Mononuclear cell (primary cell): ENCODE measurements around the gene LETM1. TPM values are rescaled to one million over a fixed set of nuclear protein-coding genes. Genes with fewer than 3 reads are reported as not detected.

ENCODE experiments used
- H3K27me3 ChIP-seq: 2 replicates; pipeline ENCODE4 v1.6.0; 2011; ENCODE audit warnings: low read length, control low read depth; ENCODE audit not compliant: insufficient read depth
- H3K4me1 ChIP-seq: 2 replicates; pipeline ENCODE4 v1.5.1; 2011; ENCODE audit warnings: mild to moderate bottlenecking, low read length, control low read depth; ENCODE audit not compliant: insufficient read depth
- H3K4me3 ChIP-seq: 2 replicates; pipeline ENCODE4 v1.5.1; 2011; ENCODE audit warnings: mild to moderate bottlenecking, low read length, moderate library complexity
- H3K9me3 ChIP-seq: 2 replicates; pipeline ENCODE4 v1.5.1; 2011; ENCODE audit warnings: low read depth, mild to moderate bottlenecking, control low read depth, low read length
- total RNA-seq: library from RNA; depleted of rRNA; stranded (reverse); fragments of >200 nt; gene quantifications from one replicate; pipeline ENCODE4 v1.2.3, GENCODE V29; 2012

Gene LETM1
- total RNA-seq, 1 donor, result 16.0 TPM

- Histone ChIP-seq H3K9me3 (no peaks in the 10 kb centered on the region), H3K4me1 (peaks cover 16% of the 10 kb centered on the region), H3K27me3 (no peaks in the 10 kb centered on the region), H3K4me3 (no peak overlapping the region)
Observed at GRCh38 chr4:1883583-1883982, 27.6 kb upstream of the LETM1 start.

DNA sequence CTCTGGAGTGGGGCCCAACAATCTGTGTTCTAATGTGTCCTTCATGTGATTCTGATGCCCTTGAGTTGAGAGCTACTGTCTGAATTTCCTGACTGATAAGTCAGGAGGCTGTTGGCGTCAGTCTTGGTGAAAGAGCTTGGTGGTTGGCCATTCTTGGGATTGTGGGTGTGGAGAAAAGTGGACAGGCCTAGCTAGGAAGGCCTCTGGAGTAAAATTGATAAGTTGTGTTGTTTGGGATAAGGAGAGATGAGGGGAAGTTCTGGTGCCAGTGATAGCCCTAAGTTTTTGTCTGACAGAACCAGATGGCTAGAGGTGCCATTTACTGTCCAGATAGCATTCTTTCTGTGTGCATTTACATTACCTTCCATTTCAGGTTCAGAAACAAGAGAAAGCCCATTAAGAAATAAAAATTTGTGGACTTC, 26.9 kb upstream of the LETM1 start:
- no peaks in the 10 kb centered on the region for H3K27me3 ChIP-seq
- H3K4me3 ChIP-seq, result no peak overlapping the region
- H3K9me3 ChIP-seq, result no peaks in the 10 kb centered on the region
- peaks cover 17% of the 10 kb centered on the region for H3K4me1 ChIP-seq

- Histone ChIP-seq H3K4me3 (no peak overlapping the region), H3K27me3 (no peaks in the 10 kb centered on the region), H3K9me3 (no peaks in the 10 kb centered on the region), H3K4me1 (peaks cover 8% of the 10 kb centered on the region)
Observed at GRCh38 chr4:1880332-1880731, 24.4 kb upstream of the LETM1 start.

GRCh38 chr4:1879485-1879884, 23.5 kb upstream of the LETM1 start:
- no peak overlapping the region for H3K4me3 ChIP-seq
- H3K4me1 ChIP-seq, result peaks cover 8% of the 10 kb centered on the region
- H3K9me3 ChIP-seq, result no peaks in the 10 kb centered on the region
- no peaks in the 10 kb centered on the region for H3K27me3 ChIP-seq

DNA sequence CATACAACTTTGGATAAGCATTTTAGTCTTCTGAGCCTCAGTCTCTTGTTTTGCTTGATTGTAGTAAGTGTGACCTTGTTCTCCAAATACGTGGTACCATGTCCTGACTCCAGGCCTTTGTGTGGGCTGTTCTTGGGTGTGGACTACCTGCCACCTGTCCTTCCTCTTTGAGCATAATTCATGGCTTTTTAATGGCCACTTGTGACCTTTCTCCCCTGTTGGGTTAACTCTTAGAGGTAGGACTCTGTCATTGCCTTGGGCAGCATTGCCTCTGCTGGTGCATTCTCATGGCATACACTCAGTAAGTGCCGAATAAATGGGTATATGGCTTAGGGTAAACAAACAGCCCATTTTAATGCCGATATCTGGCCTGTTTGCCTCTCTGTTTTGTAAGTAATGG, 18.2 kb upstream of the LETM1 start:
- H3K27me3 ChIP-seq, result no peaks in the 10 kb centered on the region
- no peak overlapping the region for H3K4me3 ChIP-seq
- no peaks in the 10 kb centered on the region for H3K9me3 ChIP-seq
- peaks cover 25% of the 10 kb centered on the region for H3K4me1 ChIP-seq

GRCh38 chr4:1873776-1874175, 17.8 kb upstream of the LETM1 start:
- Histone ChIP-seq H3K4me1 (peaks cover 24% of the 10 kb centered on the region), H3K9me3 (no peaks in the 10 kb centered on the region), H3K4me3 (no peak overlapping the region), H3K27me3 (no peaks in the 10 kb centered on the region)

- Histone ChIP-seq H3K4me3 (no peak overlapping the region), H3K27me3 (no peaks in the 10 kb centered on the region), H3K9me3 (no peaks in the 10 kb centered on the region), H3K4me1 (peaks cover 22% of the 10 kb centered on the region)
Observed at GRCh38 chr4:1873291-1873690, 17.3 kb upstream of the LETM1 start.

GRCh38 chr4:1872870-1873269, 16.9 kb upstream of the LETM1 start:
- no peaks in the 10 kb centered on the region for H3K27me3 ChIP-seq
- peaks cover 22% of the 10 kb centered on the region for H3K4me1 ChIP-seq
- H3K4me3 ChIP-seq, result no peak overlapping the region
- no peaks in the 10 kb centered on the region for H3K9me3 ChIP-seq

DNA sequence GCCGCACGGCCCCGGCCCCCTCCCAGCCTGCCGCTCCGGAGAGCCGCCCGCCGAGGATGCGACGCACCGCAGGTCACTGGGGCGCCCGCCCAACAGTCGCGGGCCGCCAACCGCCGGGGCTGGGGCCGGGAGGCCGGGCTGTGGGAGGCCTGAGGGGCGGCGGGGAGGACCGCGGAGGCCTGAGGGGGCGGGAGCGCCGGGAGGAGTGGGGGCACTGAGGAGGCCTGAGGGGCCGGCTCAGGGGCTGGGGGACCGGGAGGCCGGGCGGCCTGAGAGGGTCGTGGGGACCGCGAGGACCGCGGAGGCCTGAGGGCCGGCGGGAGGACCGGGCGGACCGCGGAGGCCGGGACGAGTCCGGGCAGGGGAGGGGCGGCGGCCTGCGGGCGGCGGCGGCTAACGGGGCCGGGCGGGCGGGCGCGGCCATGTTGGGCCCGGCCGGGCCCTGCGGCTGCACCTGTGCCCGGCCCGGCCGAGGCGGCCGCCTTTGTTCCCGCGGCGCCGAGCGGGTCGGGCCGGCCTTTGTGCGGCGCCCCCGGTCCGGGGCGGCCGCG, 15.6 kb upstream of the LETM1 start:
- Histone ChIP-seq H3K9me3 (no peaks in the 10 kb centered on the region), H3K4me3 (peak overlapping the region; percentile 56), H3K27me3 (no peaks in the 10 kb centered on the region), H3K4me1 (peaks cover 22% of the 10 kb centered on the region)

GRCh38 chr4:1870578-1871443, 14.9 kb upstream of the LETM1 start, which contains the start of gene NSD2:
Gene NSD2 (plus strand): TSS chr4:1871393. CDS start chr4:1900655, 29,262 bp downstream.
- peak within 1 kb of the TSS; percentile 77 for H3K4me3 ChIP-seq
- no peaks in the 10 kb centered on the region for H3K27me3 ChIP-seq
- peaks cover 22% of the 10 kb centered on the region for H3K4me1 ChIP-seq
- no peaks in the 10 kb centered on the region for H3K9me3 ChIP-seq

DNA sequence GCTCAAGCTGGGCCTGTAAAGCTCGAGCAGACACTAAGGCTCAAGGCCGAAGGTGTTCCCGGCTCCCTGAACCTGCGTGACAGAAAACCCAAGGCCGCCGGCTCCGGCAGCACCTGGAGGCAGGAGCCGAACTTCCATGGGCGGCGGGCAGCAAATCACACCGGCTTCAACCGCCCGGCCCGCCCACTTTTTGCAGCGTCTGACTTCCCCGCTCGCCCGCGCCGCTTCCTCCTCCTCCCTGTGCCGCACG, 14.3 kb upstream of the LETM1 start:
- Histone ChIP-seq H3K4me3 (peak overlapping the region; percentile 77), H3K9me3 (no peaks in the 10 kb centered on the region)

DNA sequence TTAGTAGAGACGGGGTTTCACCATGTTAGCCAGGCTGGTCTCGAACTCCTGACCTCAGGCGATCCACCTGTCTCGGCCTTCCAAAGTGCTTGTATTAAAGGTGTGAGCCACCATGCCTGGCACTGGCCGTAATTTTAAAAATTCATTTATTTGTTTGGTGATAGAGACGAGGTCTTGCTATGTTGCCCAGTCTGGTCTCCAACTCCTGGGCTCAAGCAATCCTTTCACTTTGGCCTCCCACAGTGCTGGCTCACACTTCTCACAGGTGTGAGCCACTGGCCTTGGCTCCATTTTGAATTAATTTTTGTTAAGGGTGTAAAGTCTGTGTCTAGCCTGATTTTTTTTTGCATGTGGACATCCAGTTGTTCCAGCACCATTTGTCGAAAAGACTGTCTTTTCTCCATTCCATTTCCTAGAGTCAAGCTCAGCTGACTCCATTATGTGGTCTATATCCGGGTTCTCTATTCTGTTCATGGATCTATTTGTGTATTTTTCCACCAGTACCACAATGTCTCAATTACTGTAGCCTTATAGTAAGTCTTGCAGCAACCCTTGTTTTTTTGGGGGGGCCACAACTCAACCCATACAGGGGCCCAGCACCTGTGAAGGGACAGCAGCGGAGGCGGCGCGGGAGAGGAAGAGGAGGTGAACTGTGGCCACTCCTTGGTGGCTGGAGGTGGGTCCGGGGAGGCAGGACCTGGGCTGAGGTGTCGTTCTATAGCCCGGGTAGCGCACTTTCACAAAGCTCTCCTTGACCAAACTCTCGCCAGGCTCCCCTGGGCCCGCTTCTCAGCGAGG, 13.8 kb upstream of the LETM1 start:
- H3K4me3 ChIP-seq, result peak overlapping the region; percentile 77
- no peaks in the 10 kb centered on the region for H3K27me3 ChIP-seq
- no peaks in the 10 kb centered on the region for H3K9me3 ChIP-seq
- H3K4me1 ChIP-seq, result peaks cover 22% of the 10 kb centered on the region

More for the DNA sequence above, 14.3 kb upstream of the LETM1 start:
- H3K27me3 ChIP-seq, result no peaks in the 10 kb centered on the region
- peaks cover 22% of the 10 kb centered on the region for H3K4me1 ChIP-seq

DNA sequence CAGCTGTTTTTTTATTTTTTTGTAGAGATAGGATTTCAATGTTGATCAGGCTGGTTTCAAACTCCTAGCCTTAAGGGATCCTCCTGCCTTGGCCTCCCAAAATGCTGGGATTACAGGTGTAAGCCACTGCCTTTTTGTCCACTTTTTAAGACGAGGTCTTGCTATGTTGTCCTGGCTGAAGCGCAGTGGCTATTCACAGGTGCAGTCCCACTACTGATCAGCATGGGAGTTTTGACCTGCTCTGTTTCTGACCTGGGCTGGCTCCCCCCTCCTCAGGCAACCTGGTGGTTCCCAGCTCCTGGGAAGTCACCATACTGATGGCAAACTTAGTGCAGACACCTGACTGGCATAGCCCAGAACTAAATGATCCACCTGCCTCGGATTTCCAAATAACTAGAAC, 13.0 kb upstream of the LETM1 start:
- no peaks in the 10 kb centered on the region for H3K9me3 ChIP-seq
- H3K4me3 ChIP-seq, result no peak overlapping the region
- no peaks in the 10 kb centered on the region for H3K27me3 ChIP-seq
- H3K4me1 ChIP-seq, result peaks cover 22% of the 10 kb centered on the region

DNA sequence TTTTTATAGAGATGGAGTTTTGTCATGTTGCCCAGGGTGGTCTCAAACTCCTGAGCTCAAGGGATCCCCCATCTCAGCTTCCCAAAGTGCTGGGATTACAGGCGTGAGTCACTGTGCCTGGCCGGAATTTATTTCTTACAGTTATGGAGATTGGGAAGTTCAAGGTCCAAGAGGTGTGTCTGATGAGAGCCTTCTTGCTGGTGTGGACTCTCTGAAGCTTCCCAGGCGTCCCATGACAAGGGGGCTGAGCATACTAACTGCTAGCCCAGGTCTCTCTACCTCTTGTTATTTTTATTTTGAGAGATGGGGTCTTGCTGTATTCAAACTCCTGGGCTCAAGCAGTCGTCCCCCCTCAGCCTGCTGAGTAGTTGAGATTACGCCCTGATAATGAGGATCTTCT, 12.3 kb upstream of the LETM1 start:
- Histone ChIP-seq H3K4me3 (no peak overlapping the region), H3K4me1 (peaks cover 24% of the 10 kb centered on the region), H3K27me3 (no peaks in the 10 kb centered on the region), H3K9me3 (no peaks in the 10 kb centered on the region)

DNA sequence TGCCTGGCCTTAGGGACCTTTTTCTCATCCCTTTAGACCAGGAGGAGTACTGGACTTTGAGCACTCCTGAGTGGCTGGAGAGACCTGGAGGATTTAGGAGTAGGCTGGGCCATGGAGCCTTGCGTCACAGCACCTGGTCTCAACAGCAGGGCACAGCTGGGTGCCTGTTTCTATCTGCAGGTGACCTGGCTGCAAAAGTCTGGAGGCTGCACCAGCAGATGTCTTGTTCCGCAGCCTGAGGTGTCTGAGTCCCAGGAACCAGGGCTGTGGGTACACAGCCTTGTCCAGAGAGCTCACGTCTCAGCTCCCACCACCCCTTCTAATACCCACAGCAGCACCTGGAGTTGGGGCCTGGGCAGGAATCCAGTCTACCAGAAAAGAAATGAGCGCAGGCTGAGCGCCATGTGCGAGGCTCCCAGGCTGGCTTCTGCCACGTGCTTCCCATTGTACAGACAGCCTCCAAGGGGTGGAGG, 10.3 kb upstream of the LETM1 start:
- no peaks in the 10 kb centered on the region for H3K27me3 ChIP-seq
- no peak overlapping the region for H3K4me3 ChIP-seq
- no peaks in the 10 kb centered on the region for H3K9me3 ChIP-seq
- H3K4me1 ChIP-seq, result peaks cover 28% of the 10 kb centered on the region
